Spleen (tissue), 7 donors: ENCODE data around the gene TAF7L.

ENCODE experiments used
- CTCF ChIP-seq, 11 experiments: fragments of 200-600 bp in 7 of 11; fragments of 450-650 bp in 4 of 11; sonication (generic) in 4 of 11; IDR thresholded peaks in 8 of 11; conservative IDR thresholded peaks in 3 of 11; 1 replicate in 7 of 11; 2 replicates in 4 of 11; pipeline versions ENCODE4 v1.4.0 to v1.8.0; 2016 to 2021; ENCODE audit warnings: antibody characterized with exemption in 11 of 11, inconsistent platforms in 4 of 11, mild to moderate bottlenecking in 1 of 11
- POLR2A ChIP-seq, 3 donors: fragments of 450-650 bp; IDR thresholded peaks; one replicate each; pipeline ENCODE4 v1.5.1; 2017; ENCODE audit warnings: antibody characterized with exemption in 3 of 3, mild to moderate bottlenecking in 1 of 3
- POLR2AphosphoS5 ChIP-seq, 3 donors: sonication (generic); formaldehyde crosslinking; IDR thresholded peaks; one replicate each; pipeline ENCODE4 v1.5.1; 2017; ENCODE audit warnings: antibody characterized with exemption in 3 of 3
- donor health status: DM: no; HTN: no; CAD: no; lungs with moderate emphysema.
- donor health status: DM: no; HTN: no; CAD: no.
- donor health status: DM: no; HTN: no; CAD: no.

- TF ChIP-seq CTCF (IDR thresholded peaks at IDR 0.05 in 8 of 11, conservative IDR thresholded peaks at IDR 0.05 in 3 of 11) = no peak
- TF ChIP-seq POLR2AphosphoS5 (IDR thresholded peaks at IDR 0.05) = no peak
- no peak for TF ChIP-seq POLR2A (IDR thresholded peaks at IDR 0.05)
Observed at GRCh38 chrX:101262590-101262989, 28.5 kb downstream of the TAF7L start.
